ENCODE results near the gene GET4.

Gene GET4

GRCh38 chr7:925601-926000, 49.2 kb downstream of the GET4 start:
- TF ChIP-seq CTCF (IDR thresholded peaks at IDR 0.05; ENCODE audit: control insufficient read depth, insufficient read depth, low read depth, low read length, missing control alignments) = no peak
- no peak for DNase-seq (ENCODE audit: low read depth)
- no peak overlapping the region for H3K4me3 ChIP-seq (ENCODE audit: control insufficient read depth, low read depth, low read length)

GRCh38 chr7:926061-927030, 50.0 kb downstream of the GET4 start:
- DNase-seq (ENCODE audit: low read depth) = no peak
- TF ChIP-seq CTCF (IDR thresholded peaks at IDR 0.05; ENCODE audit: control insufficient read depth, insufficient read depth, low read depth, low read length, missing control alignments) = no peak

GRCh38 chr7:927031-927671, 50.8 kb downstream of the GET4 start:
- no peak for TF ChIP-seq CTCF (IDR thresholded peaks at IDR 0.05; ENCODE audit: control insufficient read depth, insufficient read depth, low read depth, low read length, missing control alignments)
- no peak for DNase-seq (ENCODE audit: low read depth)
- H3K4me3 ChIP-seq (ENCODE audit: control insufficient read depth, low read depth, low read length) = no peak overlapping the region

More at GRCh38 chr7:926061-927030, 50.0 kb downstream of the GET4 start:
- no peak overlapping the region for H3K4me3 ChIP-seq (ENCODE audit: control insufficient read depth, low read depth, low read length)

GRCh38 chr7:929311-929711, 53.0 kb downstream of the GET4 start:
- no peak for DNase-seq (ENCODE audit: low read depth)
- H3K4me3 ChIP-seq (ENCODE audit: control insufficient read depth, low read depth, low read length) = no peak overlapping the region
- TF ChIP-seq CTCF (IDR thresholded peaks at IDR 0.05; ENCODE audit: control insufficient read depth, insufficient read depth, low read depth, low read length, missing control alignments) = no peak

GRCh38 chr7:930975-931758, 54.8 kb downstream of the GET4 start:
- no peak overlapping the region for H3K4me3 ChIP-seq (ENCODE audit: control insufficient read depth, low read depth, low read length)
- no peak for DNase-seq (ENCODE audit: low read depth)
- TF ChIP-seq CTCF (IDR thresholded peaks at IDR 0.05; ENCODE audit: control insufficient read depth, insufficient read depth, low read depth, low read length, missing control alignments) = no peak
